SIG-M5 (cell line): ENCODE results near the gene PARD3.

Experiments
- DNase-seq: peaks from one replicate; lab custom pipeline; 2025; lab: John Stamatoyannopoulos, UW

The PARD3 gene

DNA sequence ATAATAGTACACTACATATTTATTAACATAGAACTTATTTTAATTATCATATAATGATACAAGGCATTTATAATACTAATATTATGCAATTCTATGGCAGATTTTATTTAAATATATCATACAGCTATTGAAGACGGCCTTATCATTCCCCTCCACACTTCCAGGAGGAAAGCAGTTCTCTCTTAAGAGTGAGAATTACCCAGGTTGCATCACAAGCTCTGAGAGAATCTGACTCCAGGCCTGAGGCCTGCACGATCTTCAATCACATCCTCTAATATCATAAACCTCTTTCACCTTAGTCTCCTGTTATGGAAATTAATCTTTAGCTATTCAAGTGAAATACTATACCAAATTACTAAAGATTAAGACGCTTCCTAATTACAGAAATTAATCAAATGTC is 564.4 kb downstream of the PARD3 start:
- DNase-seq, result no peak

GRCh38 chr10:34249634-34250033 is 565.5 kb downstream of the PARD3 start:
- DNase-seq, result no peak

GRCh38 chr10:34247560-34247959 is 567.5 kb downstream of the PARD3 start:
- no peak for DNase-seq

- DNase-seq, result no peak
Observed at GRCh38 chr10:34244756-34245484, 570.2 kb downstream of the PARD3 start.

GRCh38 chr10:34241226-34242000 is 573.7 kb downstream of the PARD3 start:
- DNase-seq, result no peak

DNA sequence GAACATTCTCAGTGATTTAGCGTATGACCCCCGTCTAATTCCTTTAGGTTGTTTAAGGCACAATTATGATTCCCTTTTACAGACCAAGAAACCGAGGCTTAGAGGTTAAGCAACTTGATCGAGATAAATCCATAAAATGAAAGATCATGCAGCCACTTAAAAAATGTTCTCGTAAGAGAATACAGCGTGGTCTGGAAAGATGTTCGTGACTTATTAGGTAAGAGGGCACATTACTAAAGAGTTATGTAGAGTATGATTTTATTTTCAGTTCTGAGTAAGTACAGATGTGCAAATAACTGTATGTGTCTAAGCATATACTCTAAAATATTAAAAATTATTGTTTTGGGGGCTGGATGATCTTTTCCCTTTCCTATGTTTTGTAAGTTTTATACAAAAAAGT is 575.1 kb downstream of the PARD3 start:
- no peak for DNase-seq

GRCh38 chr10:34237898-34238455 is 577.1 kb downstream of the PARD3 start:
- no peak for DNase-seq

- DNase-seq, result no peak
Observed at GRCh38 chr10:34236931-34237330, 578.2 kb downstream of the PARD3 start.

- DNase-seq, result no peak
Observed at GRCh38 chr10:34235164-34235832, 579.8 kb downstream of the PARD3 start.

DNA sequence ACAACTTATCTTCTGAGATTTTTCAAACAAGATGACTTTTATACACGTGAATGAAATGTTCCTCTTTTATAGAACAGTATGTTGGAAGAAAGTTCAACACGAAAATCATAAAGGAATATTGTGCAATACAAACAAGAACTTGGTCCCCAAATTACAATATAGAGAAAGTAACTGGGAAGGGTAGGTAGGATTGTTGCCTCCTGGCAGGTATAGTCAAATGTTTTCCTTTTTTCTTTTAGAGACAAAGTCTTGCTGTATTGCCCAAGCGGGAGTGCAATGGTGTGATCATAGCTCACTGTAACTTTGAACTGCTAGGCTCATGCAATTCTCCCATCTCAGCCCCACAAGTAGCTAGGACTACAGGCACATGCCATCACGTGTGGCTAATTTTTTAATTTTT is 582.6 kb downstream of the PARD3 start:
- DNase-seq, result no peak

DNA sequence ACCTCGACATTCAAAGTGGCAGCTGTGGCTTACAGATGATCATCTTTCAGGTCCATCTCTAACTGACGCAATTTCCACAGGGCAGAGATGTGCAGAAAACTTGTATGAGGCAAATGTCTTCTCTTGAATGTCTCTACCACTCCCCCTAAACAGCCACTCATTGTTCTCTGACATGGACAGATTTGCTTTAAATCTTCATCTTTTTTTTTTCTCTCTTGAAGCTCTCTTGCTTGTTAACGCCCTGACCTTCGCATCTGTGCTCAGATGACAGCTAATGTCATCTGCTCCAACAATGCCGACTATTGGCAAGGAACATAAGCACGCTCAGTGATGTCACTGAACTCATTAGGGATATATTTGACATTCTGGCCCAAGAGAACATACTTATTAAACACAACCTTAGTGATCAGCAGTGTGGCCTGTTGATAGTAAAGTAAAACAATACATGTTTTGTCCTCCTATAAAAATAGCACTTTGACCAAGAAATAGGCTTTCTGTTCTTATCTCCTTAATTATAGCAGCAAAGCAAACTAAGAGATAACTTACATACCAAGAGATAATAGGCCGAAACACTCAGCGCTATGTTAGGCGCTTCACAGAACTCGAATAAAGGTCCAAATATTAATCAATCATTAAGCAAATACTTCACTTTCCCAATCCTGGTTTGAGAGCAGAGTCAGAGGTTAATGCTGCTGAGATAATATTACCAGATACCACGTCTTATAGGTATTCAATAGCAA is 583.5 kb downstream of the PARD3 start:
- no peak for DNase-seq

- DNase-seq, result no peak
Observed at GRCh38 chr10:34229917-34230316, 585.2 kb downstream of the PARD3 start.

- no peak for DNase-seq
Observed at GRCh38 chr10:34228066-34228465, 587.0 kb downstream of the PARD3 start.

GRCh38 chr10:34224639-34225038 is 590.5 kb downstream of the PARD3 start:
- no peak for DNase-seq

DNA sequence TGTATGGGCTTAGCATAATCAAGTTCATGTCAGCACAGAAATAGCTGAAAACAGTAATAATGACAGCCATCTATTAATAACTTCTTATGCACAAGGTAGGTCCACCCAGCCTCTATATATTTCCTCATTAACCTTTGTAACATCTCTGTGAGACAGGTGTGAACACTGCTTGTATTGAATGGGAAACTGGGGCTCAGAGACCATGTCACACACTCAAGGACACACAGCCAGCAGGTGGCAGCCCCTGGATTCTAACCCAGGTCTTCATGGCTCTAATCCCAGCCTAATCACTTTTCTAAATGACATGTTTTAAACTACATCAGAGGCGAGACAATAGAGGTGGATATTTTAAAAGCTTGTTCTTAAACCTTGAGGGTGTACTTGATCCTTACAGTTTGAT is 591.4 kb downstream of the PARD3 start:
- no peak for DNase-seq

DNA sequence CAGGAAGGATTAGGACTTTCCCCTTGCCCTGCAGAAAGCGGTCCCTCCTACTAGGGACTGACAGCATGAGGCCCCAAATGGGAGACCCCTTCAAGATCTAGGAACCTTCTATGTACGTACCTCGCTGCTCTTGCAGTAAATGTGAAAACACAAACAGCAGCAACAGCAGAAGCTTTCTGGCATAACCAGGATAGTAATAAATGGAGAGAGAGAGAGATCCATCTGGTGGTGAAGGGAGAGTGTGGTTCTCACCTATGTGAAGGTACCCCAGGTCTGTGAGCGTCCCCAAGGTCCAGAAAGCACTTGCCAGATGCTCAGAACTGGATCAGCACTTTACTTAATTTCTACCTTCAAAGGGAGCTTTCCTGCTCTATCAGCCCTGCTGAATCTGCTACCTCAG is 592.7 kb downstream of the PARD3 start:
- no peak for DNase-seq

GRCh38 chr10:34219753-34220548 is 595.1 kb downstream of the PARD3 start:
- no peak for DNase-seq

- DNase-seq, result no peak
Observed at GRCh38 chr10:34217524-34217923, 597.6 kb downstream of the PARD3 start.

DNA sequence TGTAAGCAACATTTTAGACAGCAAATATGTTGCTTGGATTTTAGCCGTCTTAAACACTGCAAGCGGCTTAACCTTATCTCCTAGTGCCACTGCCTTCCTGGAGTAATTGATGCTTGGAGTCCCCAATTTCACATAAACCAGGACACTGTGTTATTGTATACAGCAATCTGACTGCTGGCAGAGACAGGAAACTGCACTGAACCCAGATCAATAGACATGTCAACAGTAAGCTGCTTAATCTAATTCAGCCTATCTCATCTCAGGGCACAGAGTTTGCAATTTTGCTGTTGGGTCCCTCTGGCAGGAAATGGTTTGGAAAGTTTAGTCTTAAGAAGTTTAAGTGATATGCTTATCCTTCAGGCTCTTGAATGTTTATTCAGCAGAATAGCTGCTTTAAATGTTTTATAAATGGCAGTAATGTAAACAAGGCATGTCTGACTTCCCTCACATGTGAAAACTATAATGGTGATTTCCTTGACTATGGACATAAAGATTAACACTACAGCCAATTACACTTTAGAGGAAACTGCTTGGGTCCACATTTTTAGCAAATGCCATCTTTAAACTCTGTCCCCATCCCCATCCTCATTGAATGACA is 598.6 kb downstream of the PARD3 start:
- no peak for DNase-seq

DNA sequence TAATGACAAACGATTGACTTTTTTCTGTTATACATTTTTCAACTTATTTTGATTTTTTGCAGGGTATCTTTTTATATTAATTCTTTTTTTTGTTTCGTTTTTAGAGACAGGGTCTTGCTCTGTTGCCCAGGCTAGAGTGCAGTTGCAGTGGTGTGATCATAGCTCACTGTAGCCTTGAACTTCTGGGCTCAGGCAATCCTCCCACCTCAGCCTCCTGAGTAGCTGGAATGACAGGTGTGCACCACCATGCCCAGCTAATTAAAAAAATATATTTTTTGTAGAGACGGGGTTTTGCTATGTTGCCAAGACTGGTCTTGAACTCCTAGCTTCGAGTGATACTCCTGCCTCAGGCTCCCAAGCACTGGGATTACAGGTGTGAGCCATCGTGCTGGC is 601.3 kb downstream of the PARD3 start:
- DNase-seq, result no peak
